HG03175 (cell line): ENCODE data around the gene CRY2.
"Not testable (repeated sequence)": the region's sequence is repeated elsewhere in the genome, so short reads cannot be mapped to it uniquely, and the experiment has no call there.

Source experiments
- ATAC-seq: cut with Tn5 transposase; IDR thresholded peaks from one replicate; pipeline ENCODE4 v1.9.1; 2021; ENCODE audit warnings: mild to moderate bottlenecking, moderate library complexity; ENCODE audit not compliant: unreplicated experiment

The CRY2 gene

GRCh38 chr11:45846974-45847910, at the start of gene CRY2:
Gene CRY2, plus strand, starts transcription at chr11:45847475. Its CDS starts 16 bp downstream, at chr11:45847491.
- ATAC-seq, result peak; percentile 88

- no peak for ATAC-seq
Observed at GRCh38 chr11:45798793-45799441, 48.4 kb upstream of the CRY2 start.

- no peak for ATAC-seq
Observed at GRCh38 chr11:45799562-45799961, 47.7 kb upstream of the CRY2 start.

- ATAC-seq, result no peak
Observed at GRCh38 chr11:45800261-45800660, 47.0 kb upstream of the CRY2 start.

GRCh38 chr11:45801723-45802315, 45.5 kb upstream of the CRY2 start:
- ATAC-seq, result no peak

GRCh38 chr11:45802531-45803317, 44.6 kb upstream of the CRY2 start:
- no peak for ATAC-seq

- peak; percentile 24 for ATAC-seq
Observed at GRCh38 chr11:45803971-45804760, 43.1 kb upstream of the CRY2 start.

GRCh38 chr11:45804761-45805304, 42.4 kb upstream of the CRY2 start, which contains the start of gene SLC35C1:
Gene SLC35C1, plus strand, starts transcription at chr11:45805149. Its CDS starts 653 bp downstream, at chr11:45805802.
- ATAC-seq, result peak; percentile 96

- ATAC-seq, result peak; percentile 31
Observed at GRCh38 chr11:45805305-45806071, 41.8 kb upstream of the CRY2 start.

GRCh38 chr11:45806072-45806933, 41.0 kb upstream of the CRY2 start:
- ATAC-seq, result no peak

- no peak for ATAC-seq
Observed at GRCh38 chr11:45806937-45807791, 40.1 kb upstream of the CRY2 start.

- ATAC-seq, result no peak
Observed at GRCh38 chr11:45807792-45808238, 39.5 kb upstream of the CRY2 start.

- ATAC-seq, result not testable (repeated sequence)
Observed at GRCh38 chr11:45808427-45808826, 38.8 kb upstream of the CRY2 start.

GRCh38 chr11:45809456-45810395, 37.5 kb upstream of the CRY2 start:
- ATAC-seq, result no peak

- no peak for ATAC-seq
Observed at GRCh38 chr11:45810431-45811108, 36.7 kb upstream of the CRY2 start.
